ENCODE measurements around the gene ADAMTS5. TPM values are rescaled to one million over a fixed set of nuclear protein-coding genes. Genes with fewer than 3 reads are reported as not detected.

ADAMTS5 gene
- total RNA-seq, 1 donor from 2014 or later: 14.1 TPM

GRCh38 chr21:26888931-26889330 is 78.0 kb downstream of the ADAMTS5 start:
- Mint-ChIP-seq H3K27ac (ENCODE audit: unreplicated experiment) (no peak overlapping the region), H3K4me1 (ENCODE audit: low read depth, unreplicated experiment) (peaks cover 6% of the 10 kb centered on the region), H3K27me3 (ENCODE audit: low read depth, unreplicated experiment) (no peaks in the 10 kb centered on the region), H3K4me3 (ENCODE audit: unreplicated experiment) (no peak overlapping the region), H3K36me3 (ENCODE audit: low read depth, unreplicated experiment) (no peaks in the 10 kb centered on the region), H3K9me3 (ENCODE audit: unreplicated experiment) (no peaks in the 10 kb centered on the region)
- Histone ChIP-seq H3K4me2 (ENCODE audit: low read length) (no peak overlapping the region), H3K27ac (ENCODE audit: low read depth, low read length) (no peak overlapping the region), H4K20me1 (ENCODE audit: insufficient read depth, low read length) (no peaks in the 10 kb centered on the region), H3K4me3 (ENCODE audit: insufficient read depth, low read depth, low read length) (no peak overlapping the region), H2AFZ (ENCODE audit: low read depth, low read length) (no peak overlapping the region), H3K36me3 (ENCODE audit: insufficient read depth, low read length) (no peaks in the 10 kb centered on the region), H3K9me3 (ENCODE audit: insufficient read depth, low read depth, low read length) (no peaks in the 10 kb centered on the region), H3K27me3 (ENCODE audit: insufficient read depth, low read length) (no peaks in the 10 kb centered on the region), H3K4me1 (ENCODE audit: insufficient read depth, low read length) (no peaks in the 10 kb centered on the region), H3K9ac (ENCODE audit: low read length) (no peak overlapping the region), H3K79me2 (ENCODE audit: insufficient read depth, low read length) (no peaks in the 10 kb centered on the region)
- no peak for TF ChIP-seq CTCF (IDR thresholded peaks at IDR 0.05; ENCODE audit: insufficient read depth, low read depth, low read length)
- no peak for TF ChIP-seq EZH2 (IDR thresholded peaks at IDR 0.05; ENCODE audit: insufficient read depth, low read length)
- DNase-seq (ENCODE audit: low read depth): no peak
- no peak for FAIRE-seq

- H3K27ac Mint-ChIP-seq (ENCODE audit: unreplicated experiment): no peak overlapping the region
- Histone ChIP-seq H3K27ac (ENCODE audit: low read depth, low read length) (no peak overlapping the region), H3K9me3 (ENCODE audit: insufficient read depth, low read depth, low read length) (no peaks in the 10 kb centered on the region), H3K4me1 (ENCODE audit: insufficient read depth, low read length) (no peaks in the 10 kb centered on the region), H3K4me3 (ENCODE audit: insufficient read depth, low read depth, low read length) (no peak overlapping the region), H3K27me3 (ENCODE audit: insufficient read depth, low read length) (no peaks in the 10 kb centered on the region), H3K4me2 (ENCODE audit: low read length) (no peak overlapping the region), H3K79me2 (ENCODE audit: insufficient read depth, low read length) (no peaks in the 10 kb centered on the region), H3K36me3 (ENCODE audit: insufficient read depth, low read length) (no peaks in the 10 kb centered on the region), H4K20me1 (ENCODE audit: insufficient read depth, low read length) (no peaks in the 10 kb centered on the region), H3K9ac (ENCODE audit: low read length) (no peak overlapping the region), H2AFZ (ENCODE audit: low read depth, low read length) (no peak overlapping the region)
- H3K36me3 Mint-ChIP-seq (ENCODE audit: low read depth, unreplicated experiment): no peaks in the 10 kb centered on the region
- H3K9me3 Mint-ChIP-seq (ENCODE audit: unreplicated experiment): no peaks in the 10 kb centered on the region
- no peak overlapping the region for H3K4me3 Mint-ChIP-seq (ENCODE audit: unreplicated experiment)
- FAIRE-seq (no peak), DNase-seq (ENCODE audit: low read depth) (peak; percentile 2)
- no peaks in the 10 kb centered on the region for H3K27me3 Mint-ChIP-seq (ENCODE audit: low read depth, unreplicated experiment)
- H3K4me1 Mint-ChIP-seq (ENCODE audit: low read depth, unreplicated experiment): peaks cover 6% of the 10 kb centered on the region
- no peak for TF ChIP-seq EZH2 (IDR thresholded peaks at IDR 0.05; ENCODE audit: insufficient read depth, low read length)
- no peak for TF ChIP-seq CTCF (IDR thresholded peaks at IDR 0.05; ENCODE audit: insufficient read depth, low read depth, low read length)
Measured at GRCh38 chr21:26888256-26888655, 78.6 kb downstream of the ADAMTS5 start.

GRCh38 chr21:26887251-26887650 is 79.6 kb downstream of the ADAMTS5 start:
- Mint-ChIP-seq H3K36me3 (ENCODE audit: low read depth, unreplicated experiment) (no peaks in the 10 kb centered on the region), H3K9me3 (ENCODE audit: unreplicated experiment) (no peaks in the 10 kb centered on the region), H3K4me3 (ENCODE audit: unreplicated experiment) (no peak overlapping the region), H3K4me1 (ENCODE audit: low read depth, unreplicated experiment) (peaks cover 6% of the 10 kb centered on the region), H3K27ac (ENCODE audit: unreplicated experiment) (no peak overlapping the region), H3K27me3 (ENCODE audit: low read depth, unreplicated experiment) (no peaks in the 10 kb centered on the region)
- DNase-seq (ENCODE audit: low read depth) (peak; percentile 20), FAIRE-seq (peak; percentile 56)
- TF ChIP-seq CTCF (IDR thresholded peaks at IDR 0.05; ENCODE audit: insufficient read depth, low read depth, low read length) (no peak), EZH2 (IDR thresholded peaks at IDR 0.05; ENCODE audit: insufficient read depth, low read length) (no peak)
- Histone ChIP-seq H3K79me2 (ENCODE audit: insufficient read depth, low read length) (no peaks in the 10 kb centered on the region), H3K36me3 (ENCODE audit: insufficient read depth, low read length) (no peaks in the 10 kb centered on the region), H4K20me1 (ENCODE audit: insufficient read depth, low read length) (no peaks in the 10 kb centered on the region), H3K27me3 (ENCODE audit: insufficient read depth, low read length) (no peaks in the 10 kb centered on the region), H2AFZ (ENCODE audit: low read depth, low read length) (no peak overlapping the region), H3K9me3 (ENCODE audit: insufficient read depth, low read depth, low read length) (no peaks in the 10 kb centered on the region), H3K27ac (ENCODE audit: low read depth, low read length) (no peak overlapping the region), H3K4me3 (ENCODE audit: insufficient read depth, low read depth, low read length) (no peak overlapping the region), H3K4me1 (ENCODE audit: insufficient read depth, low read length) (no peaks in the 10 kb centered on the region), H3K4me2 (ENCODE audit: low read length) (no peak overlapping the region), H3K9ac (ENCODE audit: low read length) (no peak overlapping the region)

All from astrocyte (in vitro differentiated cells and primary cell).